ENCODE data around the gene FRMD3. TPM values are rescaled to one million over a fixed set of nuclear protein-coding genes. Genes with fewer than 3 reads are reported as not detected.
A peak's percentile ranks its signal among the peaks of the same experiment; 100 is the strongest.

FRMD3 gene
- total and polyA plus RNA-seq, 2 donors (not counting 3 experiments of a cell fraction or from before 2014, with no cell fraction given): 3.0 to 6.1 TPM

GRCh38 chr9:83583151-83584014, 45.2 kb upstream of the FRMD3 start:
- dilution Hi-C loops (cut with MboI; ENCODE audit: extremely low pct_ligation_motif_present, low sequenced_read_pairs) (no loop called here), intact Hi-C loops (cut with micrococcal nuclease) (loop anchor here (2.0 kb wide), 1 partner anchor 327 kb away; no protein-coding TSS in a partner anchor)
- Histone ChIP-seq H3K27ac (ENCODE audit: insufficient read depth, low read depth, low read length) (no peak overlapping the region), H3K4me1 (ENCODE audit: control insufficient read depth, extremely low read depth, insufficient read depth, low read length) (no peaks in the 10 kb centered on the region), H3K9me3 (replicated peaks; ENCODE audit: control insufficient read depth, insufficient read depth, low read length) (no peaks in the 10 kb centered on the region), H3K36me3 (ENCODE audit: control insufficient read depth in 2 of 2, extremely low read depth in 1 of 2, insufficient read depth in 2 of 2, low read length in 2 of 2) (no peaks in the 10 kb centered on the region), H3K4me3 (replicated peaks in 1 of 3; ENCODE audit: insufficient read depth in 1 of 3, low read depth in 1 of 3, low read length in 3 of 3) (no peak overlapping the region), H3K4me2 (ENCODE audit: insufficient read depth, low read length) (no peak overlapping the region), H2AFZ (ENCODE audit: low read depth, low read length) (no peak overlapping the region), H3K9ac (replicated peaks; ENCODE audit: extremely low read depth, insufficient read depth, low read length) (no peak overlapping the region), H3K79me2 (ENCODE audit: control insufficient read depth, insufficient read depth, low read length) (no peaks in the 10 kb centered on the region), H3K27me3 (ENCODE audit: control insufficient read depth in 2 of 2, insufficient read depth in 2 of 2, low read length in 2 of 2) (no peaks in the 10 kb centered on the region), H4K20me1 (replicated peaks; ENCODE audit: control insufficient read depth, extremely low read depth, insufficient read depth, low read length) (no peaks in the 10 kb centered on the region), H3K9me1 (replicated peaks; ENCODE audit: control insufficient read depth, extremely low read depth, insufficient read depth, low read length) (no peaks in the 10 kb centered on the region)
- POLR2A ChIA-PET: no interaction called here
- DNase-seq (ENCODE audit: low read depth, low spot score): peak; percentile 60
- FAIRE-seq: peak; percentile 69
- TF ChIP-seq EZH2 (IDR thresholded peaks at IDR 0.05; ENCODE audit: borderline replicate concordance, low read depth, low read length, severe bottlenecking) (no peak), POLR2A (IDR thresholded peaks at IDR 0.05; ENCODE audit: low read depth, low read length) (no peak), POLR2AphosphoS5 (IDR thresholded peaks at IDR 0.05; ENCODE audit: insufficient read depth, low read depth, low read length) (no peak), MYC (IDR thresholded peaks at IDR 0.05; ENCODE audit: low read depth, low read length) (no peak)
- TF ChIP-seq, protein P1, sequence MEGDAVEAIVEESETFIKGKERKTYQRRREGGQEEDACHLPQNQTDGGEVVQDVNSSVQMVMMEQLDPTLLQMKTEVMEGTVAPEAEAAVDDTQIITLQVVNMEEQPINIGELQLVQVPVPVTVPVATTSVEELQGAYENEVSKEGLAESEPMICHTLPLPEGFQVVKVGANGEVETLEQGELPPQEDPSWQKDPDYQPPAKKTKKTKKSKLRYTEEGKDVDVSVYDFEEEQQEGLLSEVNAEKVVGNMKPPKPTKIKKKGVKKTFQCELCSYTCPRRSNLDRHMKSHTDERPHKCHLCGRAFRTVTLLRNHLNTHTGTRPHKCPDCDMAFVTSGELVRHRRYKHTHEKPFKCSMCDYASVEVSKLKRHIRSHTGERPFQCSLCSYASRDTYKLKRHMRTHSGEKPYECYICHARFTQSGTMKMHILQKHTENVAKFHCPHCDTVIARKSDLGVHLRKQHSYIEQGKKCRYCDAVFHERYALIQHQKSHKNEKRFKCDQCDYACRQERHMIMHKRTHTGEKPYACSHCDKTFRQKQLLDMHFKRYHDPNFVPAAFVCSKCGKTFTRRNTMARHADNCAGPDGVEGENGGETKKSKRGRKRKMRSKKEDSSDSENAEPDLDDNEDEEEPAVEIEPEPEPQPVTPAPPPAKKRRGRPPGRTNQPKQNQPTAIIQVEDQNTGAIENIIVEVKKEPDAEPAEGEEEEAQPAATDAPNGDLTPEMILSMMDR (IDR thresholded peaks at IDR 0.05; ENCODE audit: extremely low read depth in 1 of 2, insufficient read depth in 1 of 2, low read depth in 1 of 2, low read length in 2 of 2): peak; percentile 67 to 68
- TF ChIP-seq, protein P2, sequence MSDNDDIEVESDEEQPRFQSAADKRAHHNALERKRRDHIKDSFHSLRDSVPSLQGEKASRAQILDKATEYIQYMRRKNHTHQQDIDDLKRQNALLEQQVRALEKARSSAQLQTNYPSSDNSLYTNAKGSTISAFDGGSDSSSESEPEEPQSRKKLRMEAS (IDR thresholded peaks at IDR 0.05; ENCODE audit: insufficient read depth, insufficient read length): no peak
- BruUV-seq (replicated peaks): no TSS peak
- CTCF ChIA-PET: interaction anchor here (0.7 to 2.1 kb wide), 8 partner anchors 8 to 364 kb away, joined by 3 to 6 read pairs (median 3); no protein-coding TSS in a partner anchor

Measured in endothelial cell of umbilical vein (primary cell).